ENCODE data around the gene TMEM222. TPM values are rescaled to one million over a fixed set of nuclear protein-coding genes. Genes with fewer than 3 reads are reported as not detected.

TMEM222 gene
- total RNA-seq, 1 donor from 2014 or later, result 30.2 TPM

- intact Hi-C loops (cut with DNase I), result no loop called here
- DNase-seq (no peak), ATAC-seq (no peak)
- Histone ChIP-seq H3K36me3 (no peaks in the 10 kb centered on the region), H3K4me3 (peak overlapping the region; percentile 47), H3K9me3 (no peaks in the 10 kb centered on the region), H3K4me1 (peaks cover 29% of the 10 kb centered on the region), H3K27ac (peak overlapping the region; percentile 97), H3K27me3 (ENCODE audit: low read depth) (no peaks in the 10 kb centered on the region)
- TF ChIP-seq CTCF (IDR thresholded peaks at IDR 0.05), result peak; percentile 31
These were observed 51.1 kb downstream of the TMEM222 start for GRCh38 chr1:27372808-27373690.

GRCh38 chr1:27374362-27375086, 52.6 kb downstream of the TMEM222 start, which contains the start of gene FCN3:
Gene FCN3, minus strand, starts transcription at chr1:27374824. Its CDS starts 6 bp downstream, at chr1:27374818.
- Histone ChIP-seq H3K4me1 (peaks cover 15% of the 10 kb centered on the region), H3K36me3 (no peaks in the 10 kb centered on the region), H3K27ac (peak within 1 kb of the TSS; percentile 97), H3K4me3 (peak within 1 kb of the TSS; percentile 47), H3K27me3 (ENCODE audit: low read depth) (no peaks in the 10 kb centered on the region), H3K9me3 (no peaks in the 10 kb centered on the region)
- no peak for TF ChIP-seq CTCF (IDR thresholded peaks at IDR 0.05)
- DNase-seq (no peak), ATAC-seq (no peak)
- intact Hi-C loops (cut with DNase I), result no loop called here

DNA sequence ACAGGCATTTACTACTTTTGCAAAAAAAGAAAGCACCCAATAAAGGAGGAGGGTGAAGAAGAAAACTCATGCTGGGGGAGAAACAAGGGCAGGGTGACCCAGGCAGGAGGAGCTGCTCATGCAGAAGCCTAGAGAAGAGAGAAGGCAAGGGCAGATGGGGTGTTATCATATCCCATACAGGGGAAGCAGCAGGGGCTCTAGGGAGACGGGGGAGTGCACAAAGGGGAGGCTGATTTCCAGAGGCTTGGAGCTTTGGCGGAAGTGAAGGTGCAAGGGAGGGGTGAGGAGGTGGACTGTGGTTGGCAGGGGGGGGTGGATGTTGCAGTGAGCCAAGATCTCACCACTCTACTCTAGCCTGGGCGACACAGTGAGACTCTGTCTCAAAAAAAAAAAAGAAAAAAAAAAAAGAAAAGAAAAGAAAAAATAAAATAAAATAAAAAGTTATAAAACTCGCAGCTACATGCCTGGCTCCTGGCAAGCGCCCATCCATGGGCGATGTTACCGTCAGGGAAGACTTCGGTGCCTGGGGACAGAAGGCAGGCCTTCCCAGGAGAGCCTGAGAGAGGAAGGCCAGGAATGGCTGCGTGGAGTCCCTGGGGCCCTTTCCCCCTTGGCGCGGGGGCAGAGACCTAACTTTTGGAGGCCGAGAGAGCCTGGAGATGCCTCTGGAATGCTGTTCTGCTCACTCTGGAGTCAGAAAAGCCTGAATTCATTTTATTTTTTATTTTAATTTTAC, 56.0 kb downstream of the TMEM222 start:
- Histone ChIP-seq H3K36me3 (no peaks in the 10 kb centered on the region), H3K4me3 (no peak overlapping the region), H3K9me3 (no peaks in the 10 kb centered on the region), H3K4me1 (peaks cover 24% of the 10 kb centered on the region), H3K27ac (no peak overlapping the region), H3K27me3 (ENCODE audit: low read depth) (no peaks in the 10 kb centered on the region)
- no peak for TF ChIP-seq CTCF (IDR thresholded peaks at IDR 0.05)
- DNase-seq (no peak), ATAC-seq (no peak)
- intact Hi-C loops (cut with DNase I), result no loop called here

DNA sequence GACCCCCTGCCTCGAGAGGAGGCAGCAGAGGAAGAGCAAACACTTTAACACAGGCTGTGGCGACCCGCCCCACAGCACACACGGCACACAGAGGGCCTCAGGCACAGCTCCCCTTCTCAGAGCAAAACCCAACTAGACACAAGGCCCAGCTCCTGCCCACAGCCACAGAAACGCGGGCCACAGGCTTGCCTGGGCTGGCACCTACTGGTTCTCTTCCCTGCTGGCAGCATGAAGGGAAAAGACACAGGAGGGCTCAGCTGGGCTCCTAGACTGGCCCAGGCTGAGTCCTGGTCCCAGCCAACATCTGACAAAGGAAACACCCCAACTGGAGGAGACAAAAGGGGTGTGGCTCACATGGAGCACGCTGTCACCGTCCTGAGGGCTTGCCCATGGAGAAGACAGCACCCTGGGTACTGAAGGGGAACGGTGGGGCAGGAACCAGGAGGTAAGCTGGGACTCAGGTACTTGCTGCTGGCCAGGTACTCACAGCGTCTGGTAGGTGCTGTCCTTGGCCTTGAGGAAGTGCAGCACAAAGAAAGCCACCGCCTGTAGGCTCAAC, 57.7 kb downstream of the TMEM222 start:
- TF ChIP-seq CTCF (IDR thresholded peaks at IDR 0.05), result no peak
- DNase-seq (no peak), ATAC-seq (no peak)
- Histone ChIP-seq H3K9me3 (no peaks in the 10 kb centered on the region), H3K27me3 (ENCODE audit: low read depth) (no peaks in the 10 kb centered on the region), H3K27ac (no peak overlapping the region), H3K4me3 (no peak overlapping the region), H3K36me3 (no peaks in the 10 kb centered on the region), H3K4me1 (peaks cover 24% of the 10 kb centered on the region)
- intact Hi-C loops (cut with DNase I), result no loop called here

- no peak for DNase-seq
- no peak for TF ChIP-seq CTCF (IDR thresholded peaks at IDR 0.05)
- H3K27me3 ChIP-seq (ENCODE audit: low read depth), result no peaks in the 10 kb centered on the region
- peaks cover 22% of the 10 kb centered on the region for H3K4me1 ChIP-seq
- ATAC-seq, result no peak
- H3K4me3 ChIP-seq, result no peak overlapping the region
- H3K27ac ChIP-seq, result no peak overlapping the region
- no peaks in the 10 kb centered on the region for H3K9me3 ChIP-seq
- no peaks in the 10 kb centered on the region for H3K36me3 ChIP-seq
- intact Hi-C loops (cut with DNase I), result no loop called here
These were observed 58.3 kb downstream of the TMEM222 start for GRCh38 chr1:27380224-27380623.

All from lower lobe of right lung (tissue), 2 donors.